Myocyte (in vitro differentiated cells): ENCODE results near the gene PGP. TPM values are rescaled to one million over a fixed set of nuclear protein-coding genes. Genes with fewer than 3 reads are reported as not detected.

Experiments used
- DNase-seq: peaks from one replicate; pipeline ENCODE4 v3.0.0-alpha.2; 2012; ENCODE audit warnings: low read depth
- total RNA-seq: library from RNA; depleted of rRNA; stranded (reverse); fragments of >200 nt; gene quantifications from 2 replicates; pipeline ENCODE4 v1.2.3, GENCODE V29; 2014

The PGP gene
- total RNA-seq, 1 donor from 2014 or later = 49.0 TPM

- DNase-seq = no peak
These were observed 14.3 kb downstream of the PGP start for GRCh38 chr16:2200313-2200712.

DNA sequence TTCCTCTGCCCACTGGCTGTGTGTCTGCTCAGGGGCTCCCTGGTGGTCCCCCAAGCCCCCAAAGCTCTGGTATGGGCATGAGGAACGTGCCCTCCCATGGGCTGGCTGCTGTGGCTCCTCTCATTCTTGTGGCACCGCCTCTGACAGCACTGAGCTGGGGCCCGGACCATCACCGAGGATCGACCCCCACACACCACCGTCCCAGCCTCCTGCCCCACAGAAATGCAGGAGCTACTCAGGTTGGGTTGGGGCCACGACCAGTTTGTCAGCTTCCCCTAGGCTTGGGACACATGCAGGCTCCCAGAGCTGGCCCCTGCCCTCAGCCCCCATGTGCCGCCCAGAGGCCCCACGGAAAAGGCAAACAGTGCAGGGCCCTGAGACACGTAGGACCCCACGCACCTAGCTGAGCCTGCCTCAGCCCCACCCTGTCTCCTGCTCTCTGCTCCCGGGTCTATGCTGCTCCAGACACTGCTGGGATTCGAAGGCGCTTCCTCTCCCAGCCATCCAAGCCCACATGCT is 15.0 kb downstream of the PGP start:
- DNase-seq = no peak

DNA sequence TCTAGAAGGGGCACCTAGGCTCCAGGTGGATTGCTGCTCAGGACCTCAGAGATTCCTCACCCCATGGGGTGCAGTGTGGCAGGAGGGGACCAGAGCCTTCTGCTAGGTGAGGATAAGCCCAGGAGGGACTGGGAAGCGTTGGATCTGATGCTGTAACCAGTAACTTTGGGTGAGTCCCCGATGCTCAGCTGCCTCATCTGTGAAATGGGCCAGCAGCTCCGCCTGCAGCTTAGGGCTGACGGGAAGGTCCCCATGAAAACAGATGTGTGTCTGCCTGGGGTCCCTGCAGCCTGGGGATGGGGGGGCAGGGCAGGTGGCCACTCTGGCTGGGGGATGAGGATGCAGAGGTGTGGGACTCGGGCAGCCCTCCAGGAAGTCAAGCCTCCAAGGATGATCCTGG is 15.5 kb downstream of the PGP start:
- no peak for DNase-seq

DNA sequence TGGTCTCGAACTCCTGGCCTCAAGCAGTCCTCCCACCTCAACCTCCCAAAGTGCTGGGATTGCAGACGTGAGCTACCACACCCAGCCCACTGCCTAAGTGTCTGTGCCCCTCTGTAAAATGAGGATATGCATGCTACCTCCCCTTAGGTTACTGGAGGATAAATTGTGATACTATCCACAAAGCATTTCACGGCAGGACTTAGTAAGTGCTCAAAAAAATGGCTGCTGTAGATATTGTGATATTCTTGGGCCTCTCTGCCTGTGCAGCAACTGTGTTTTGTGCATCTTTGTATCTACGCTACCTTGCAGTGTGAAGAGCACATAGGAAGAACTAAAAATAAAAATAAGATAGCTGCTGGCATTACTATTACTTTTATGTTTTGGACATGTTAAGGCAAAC is 16.4 kb downstream of the PGP start:
- no peak for DNase-seq

GRCh38 chr16:2197765-2198164 is 16.9 kb downstream of the PGP start:
- no peak for DNase-seq

DNA sequence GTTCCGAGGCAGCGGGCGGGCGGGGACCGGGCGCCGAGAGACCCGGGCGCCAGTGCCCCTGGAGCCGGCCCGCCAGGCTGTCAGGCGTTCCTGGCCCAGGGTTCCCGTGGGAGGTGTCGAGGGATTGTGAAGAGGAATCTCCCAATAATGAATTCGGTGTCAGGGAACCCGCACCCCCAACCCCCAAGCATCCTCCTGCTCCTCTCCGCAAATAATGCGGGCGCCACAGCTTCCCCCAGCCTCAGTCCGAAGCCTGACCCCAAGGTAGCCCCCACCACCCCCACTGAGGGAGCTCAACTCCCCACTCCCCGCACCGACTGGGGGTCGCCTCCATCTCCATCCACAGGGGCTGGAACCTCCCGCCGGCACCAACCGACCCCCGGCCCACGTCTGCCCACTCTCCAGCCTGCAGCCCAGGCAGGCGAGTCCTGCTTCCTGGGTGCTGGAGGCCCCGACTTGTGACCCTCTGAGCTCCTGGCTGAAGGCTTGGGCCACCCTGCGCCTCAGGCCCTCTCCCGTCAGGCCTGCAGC is 17.6 kb downstream of the PGP start:
- no peak for DNase-seq

GRCh38 chr16:2196162-2196980 is 18.3 kb downstream of the PGP start, which contains the start of gene CASKIN1:
TSS of gene CASKIN1 (minus strand) at chr16:2196605. CDS start at chr16:2196432, 173 bp downstream.
- DNase-seq = peak; percentile 31

DNA sequence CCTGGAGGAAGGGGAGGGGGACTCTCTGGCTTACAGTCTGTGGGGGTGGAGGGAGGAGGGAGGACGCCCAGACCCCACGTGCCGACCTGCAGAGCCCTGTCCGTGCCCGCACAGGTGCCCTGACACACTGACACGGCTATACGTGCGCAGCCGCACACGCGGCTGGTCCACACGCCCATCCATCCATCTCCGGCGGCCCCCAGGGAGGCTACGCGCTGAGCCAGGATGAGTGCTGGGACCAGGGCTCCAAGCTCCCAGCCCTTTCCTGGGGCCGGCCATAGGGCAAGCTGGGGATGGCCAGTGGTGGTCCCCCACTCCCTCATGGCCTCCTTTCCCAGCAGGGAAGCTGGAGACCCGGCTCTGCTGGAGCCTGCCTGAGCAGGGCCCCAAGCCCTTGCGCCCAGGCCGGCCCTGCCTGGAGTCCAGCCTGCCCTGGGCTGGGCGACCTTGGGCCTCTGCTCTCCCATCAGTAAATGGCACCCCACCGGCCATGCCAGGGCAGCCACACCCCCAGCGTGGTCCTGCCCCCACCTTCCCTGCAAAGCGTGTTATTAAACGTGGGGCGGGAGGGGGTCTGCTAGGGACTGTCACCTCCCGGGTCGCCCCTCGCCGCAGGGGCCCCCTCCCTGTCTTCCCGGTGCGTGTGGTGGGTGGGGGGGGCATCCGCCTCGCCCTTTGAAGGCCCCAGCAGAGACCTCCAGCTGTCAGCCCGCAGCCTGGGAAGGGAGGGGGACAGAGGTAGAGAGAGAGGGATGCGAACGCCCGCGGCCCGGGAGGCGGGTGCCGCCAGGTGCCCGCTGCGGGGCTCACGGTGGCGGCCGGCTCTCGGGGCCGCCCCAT is 19.1 kb downstream of the PGP start:
- no peak for DNase-seq

DNA sequence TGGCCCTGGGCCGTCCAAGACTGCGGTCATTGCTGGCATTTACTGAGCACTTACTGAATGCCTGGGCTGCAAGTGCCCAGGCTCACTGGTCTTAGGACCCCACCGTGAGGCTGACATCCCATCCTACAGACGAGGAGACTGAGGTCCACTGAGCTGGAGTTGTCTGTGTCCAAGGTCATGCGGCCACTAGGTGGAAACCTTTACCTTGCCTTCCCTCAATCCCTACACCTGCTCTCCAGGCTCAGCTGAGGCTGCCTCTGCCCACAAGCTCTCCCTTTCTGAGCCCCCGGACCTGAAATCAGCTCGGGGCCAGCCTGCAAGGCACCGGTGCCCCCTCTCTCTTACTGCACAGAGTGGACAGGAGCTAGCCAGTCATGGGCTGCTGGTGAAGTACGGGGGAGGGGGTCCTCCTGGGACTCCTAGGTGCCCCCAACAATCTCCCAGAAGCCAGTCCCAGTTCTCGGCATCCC is 19.8 kb downstream of the PGP start:
- DNase-seq = peak; percentile 42

GRCh38 chr16:2194166-2194834 is 20.3 kb downstream of the PGP start:
- DNase-seq = no peak

GRCh38 chr16:2191446-2191706 is 23.3 kb downstream of the PGP start:
- no peak for DNase-seq

DNA sequence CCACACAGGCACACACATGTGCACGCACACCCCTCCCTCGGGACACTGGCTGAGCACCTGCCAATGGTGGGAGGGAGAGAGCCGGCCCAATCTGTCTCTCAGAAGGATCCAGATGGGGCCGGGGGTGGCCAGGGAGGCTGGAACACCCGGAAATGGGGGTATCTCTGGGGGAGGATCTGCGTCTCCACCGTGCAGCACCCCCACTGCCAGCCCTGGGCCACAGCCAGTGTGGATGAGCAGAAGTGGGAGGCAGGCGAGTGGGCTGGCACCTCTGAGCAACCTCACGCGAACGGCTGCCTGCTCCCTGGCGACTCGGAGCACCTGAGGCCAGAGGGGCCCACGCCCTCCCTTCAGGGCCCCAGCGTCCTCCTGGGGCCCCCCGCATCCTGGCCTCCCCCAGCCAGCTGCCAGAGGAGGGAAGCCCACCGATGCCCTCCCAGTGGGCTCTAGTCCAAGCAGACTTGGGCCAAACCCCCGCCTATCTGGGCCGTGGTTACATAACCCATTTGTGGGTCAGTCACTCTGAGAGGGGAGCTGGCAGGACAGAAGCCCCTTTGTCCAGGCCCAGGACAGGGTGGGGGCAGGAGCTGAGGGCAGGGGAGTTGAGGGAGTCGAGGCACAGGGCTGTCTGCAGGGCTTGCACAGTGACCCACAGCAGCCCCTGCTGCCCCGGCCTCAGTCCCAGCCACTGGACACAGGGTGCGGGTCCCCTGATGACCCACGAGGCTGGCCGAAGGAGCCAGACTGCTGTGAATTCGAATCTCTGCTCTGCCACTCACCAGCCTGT is 23.8 kb downstream of the PGP start:
- no peak for DNase-seq

- no peak for DNase-seq
These were observed 24.5 kb downstream of the PGP start for GRCh38 chr16:2190002-2190658.

GRCh38 chr16:2189252-2189893 is 25.3 kb downstream of the PGP start:
- DNase-seq = no peak

- DNase-seq = no peak
These were observed 26.2 kb downstream of the PGP start for GRCh38 chr16:2188395-2188794.

DNA sequence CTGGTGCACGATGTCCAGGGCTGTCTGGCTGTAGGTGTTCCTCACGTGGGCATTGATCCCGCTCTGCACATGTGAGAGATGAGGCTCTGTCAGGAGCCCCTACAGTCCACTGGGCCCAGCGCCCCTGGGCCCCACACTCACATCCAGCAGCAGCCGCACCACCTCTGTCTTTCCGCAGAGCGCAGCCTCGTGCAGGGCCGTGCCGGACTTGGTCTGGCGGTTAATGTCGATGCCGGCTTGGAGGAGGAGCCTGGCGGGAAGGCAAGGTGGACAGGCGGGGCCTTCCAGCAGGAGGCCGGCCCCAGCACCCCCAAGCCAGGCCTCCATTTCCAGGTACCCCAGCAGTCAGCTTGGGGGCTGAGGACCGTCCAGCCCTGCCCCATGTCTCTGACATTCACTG is 27.4 kb downstream of the PGP start:
- DNase-seq = no peak

GRCh38 chr16:2186505-2186904 is 28.1 kb downstream of the PGP start:
- DNase-seq = no peak

DNA sequence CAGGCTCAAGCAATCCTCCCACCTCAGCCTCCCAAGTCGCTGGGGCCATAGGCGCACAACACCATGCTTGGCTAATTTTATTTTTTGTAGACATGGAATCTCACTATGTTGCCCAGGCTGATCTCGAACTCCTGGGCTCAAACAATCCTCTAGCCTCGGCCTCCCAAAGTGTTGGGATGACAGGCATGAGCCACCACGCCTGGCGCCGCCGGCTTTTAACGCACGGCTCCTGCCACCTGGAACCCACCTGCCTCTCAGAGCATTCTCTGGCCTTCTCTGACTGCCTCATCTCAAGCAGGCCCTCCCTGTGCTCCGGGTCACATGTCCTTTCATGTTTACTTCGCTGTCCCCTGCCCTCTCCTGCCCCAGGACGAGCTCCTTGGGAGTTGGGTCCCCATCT is 28.6 kb downstream of the PGP start:
- no peak for DNase-seq

GRCh38 chr16:2184962-2185361 is 29.7 kb downstream of the PGP start:
- no peak for DNase-seq

GRCh38 chr16:2184346-2184745 is 30.3 kb downstream of the PGP start:
- no peak for DNase-seq
